NOMO-1 treated with dmso at 0.1 percent for 144 hours (cell line): Measurements from ENCODE around the gene CCNK.

Experiments
- DNase-seq: peaks from one replicate; lab custom pipeline; 2025; ENCODE audit not compliant: unreplicated experiment; lab: John Stamatoyannopoulos, UW

CCNK gene

GRCh38 chr14:99506276-99506675, 25.1 kb downstream of the CCNK start:
- DNase-seq: no peak

DNA sequence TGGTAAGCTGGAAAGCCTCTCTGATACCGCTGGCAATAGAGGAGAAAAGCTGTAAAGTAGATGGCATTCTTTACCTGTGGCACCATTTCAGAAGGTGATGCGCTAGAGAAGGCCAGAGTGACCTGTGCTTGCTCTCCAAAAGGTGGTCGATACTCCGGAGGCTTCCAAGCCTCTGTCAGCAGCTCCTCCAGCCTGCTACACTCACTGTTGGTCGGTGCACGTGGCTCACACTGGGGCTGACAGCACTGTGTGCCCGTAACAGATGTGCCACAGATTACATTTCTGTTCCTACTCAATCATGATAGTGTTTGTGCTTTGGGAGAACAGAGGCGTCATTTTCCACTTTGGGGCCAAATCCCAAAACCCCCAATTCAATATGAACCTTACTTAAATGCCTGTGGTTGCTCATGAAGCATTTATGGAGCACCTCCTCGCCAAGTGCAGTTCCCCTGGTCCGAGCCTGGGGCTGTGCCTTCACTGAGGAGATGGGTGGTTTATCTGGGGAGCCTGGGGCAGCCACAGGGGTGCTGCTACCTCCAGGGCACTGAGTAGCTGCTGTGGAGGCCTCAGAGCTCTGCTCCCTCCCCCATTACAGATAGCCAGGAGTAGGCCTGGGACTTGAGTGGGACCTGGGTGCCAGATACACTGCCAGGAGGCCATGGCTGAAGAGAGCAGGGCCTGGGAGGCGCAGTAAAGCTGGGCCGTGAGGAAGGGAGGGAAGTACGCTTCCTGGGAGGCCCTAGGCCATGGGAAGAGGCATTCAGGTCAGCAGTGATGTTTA, 26.8 kb downstream of the CCNK start:
- DNase-seq: no peak

GRCh38 chr14:99508896-99509629, 27.9 kb downstream of the CCNK start:
- no peak for DNase-seq

GRCh38 chr14:99509871-99510555, 28.8 kb downstream of the CCNK start:
- DNase-seq: no peak

DNA sequence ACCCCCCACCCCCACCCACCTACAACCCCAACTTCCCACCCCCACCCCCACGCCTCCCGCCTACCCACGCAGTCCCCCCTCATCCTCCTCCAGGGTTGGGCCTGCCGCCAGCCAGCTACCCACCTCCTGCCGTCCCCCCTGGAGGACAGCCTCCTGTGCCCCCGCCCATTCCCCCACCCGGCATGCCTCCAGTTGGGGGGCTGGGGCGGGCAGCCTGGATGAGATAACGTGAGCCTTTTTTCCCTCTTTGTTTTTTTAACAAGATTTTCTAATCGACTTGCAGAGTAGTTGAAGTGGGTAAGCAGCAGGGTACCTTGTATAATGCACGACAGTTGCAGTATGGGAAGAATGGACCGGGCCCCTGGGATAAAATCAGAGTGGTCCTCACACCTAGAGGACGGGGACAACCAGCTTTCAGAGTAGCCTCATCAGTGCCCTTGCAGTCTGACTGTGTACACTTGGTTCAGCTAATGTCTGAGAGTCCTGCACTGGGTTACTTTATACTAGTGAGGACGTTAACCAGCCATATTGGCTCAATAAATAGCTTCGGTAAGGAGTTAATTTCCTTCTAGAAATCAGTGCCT, 29.4 kb downstream of the CCNK start:
- DNase-seq: no peak

DNA sequence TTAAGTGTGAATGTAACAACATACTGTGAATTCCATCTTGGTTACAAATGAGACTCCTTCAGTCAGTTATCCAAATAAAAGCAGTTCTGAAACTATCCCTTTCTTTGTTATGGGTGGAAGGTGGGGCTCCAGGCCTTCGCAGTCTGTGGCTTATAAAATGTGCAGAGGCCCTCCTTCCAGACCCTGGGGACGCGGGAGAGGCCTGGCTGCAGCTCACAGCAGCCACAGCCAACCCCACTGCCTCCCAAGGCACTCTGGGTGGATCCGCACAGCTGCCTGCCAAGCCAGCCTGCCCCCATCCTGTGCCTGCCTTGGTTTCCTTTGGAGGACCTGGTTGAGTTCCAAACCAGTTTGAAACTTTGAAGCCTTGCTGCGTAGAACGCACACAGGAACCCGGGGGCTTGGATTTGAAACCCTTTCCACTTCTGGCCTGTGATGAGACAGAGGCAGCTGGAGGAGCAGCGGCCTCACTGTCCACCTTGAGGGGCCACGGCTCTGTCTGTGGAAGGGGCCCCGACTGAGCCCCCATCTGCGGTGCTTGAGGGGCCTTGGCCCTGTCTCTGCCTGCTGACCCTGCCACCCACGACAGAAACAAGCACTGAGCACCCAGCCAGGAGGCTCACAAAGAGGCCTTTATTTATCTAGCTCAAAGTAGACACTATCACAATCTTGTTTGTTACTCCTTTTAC, 30.4 kb downstream of the CCNK start:
- no peak for DNase-seq

DNA sequence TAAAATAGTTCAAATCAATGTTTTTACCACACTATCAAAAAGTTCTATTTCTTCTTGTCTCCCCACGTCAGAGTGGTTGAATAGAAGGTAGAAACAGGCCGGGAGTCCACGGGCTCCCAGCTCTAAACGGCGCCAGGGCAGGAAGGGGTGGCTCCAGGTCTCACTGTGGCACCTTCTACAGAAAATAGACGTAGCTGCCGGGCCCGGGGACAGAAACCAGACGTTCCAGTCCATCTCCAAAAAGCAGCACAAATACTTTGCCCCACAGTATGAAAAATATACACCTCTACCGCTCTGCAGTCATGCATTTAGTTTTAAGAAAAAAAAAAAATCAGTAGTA, 30.9 kb downstream of the CCNK start:
- no peak for DNase-seq

GRCh38 chr14:99512571-99513182, 31.5 kb downstream of the CCNK start:
- DNase-seq: no peak

DNA sequence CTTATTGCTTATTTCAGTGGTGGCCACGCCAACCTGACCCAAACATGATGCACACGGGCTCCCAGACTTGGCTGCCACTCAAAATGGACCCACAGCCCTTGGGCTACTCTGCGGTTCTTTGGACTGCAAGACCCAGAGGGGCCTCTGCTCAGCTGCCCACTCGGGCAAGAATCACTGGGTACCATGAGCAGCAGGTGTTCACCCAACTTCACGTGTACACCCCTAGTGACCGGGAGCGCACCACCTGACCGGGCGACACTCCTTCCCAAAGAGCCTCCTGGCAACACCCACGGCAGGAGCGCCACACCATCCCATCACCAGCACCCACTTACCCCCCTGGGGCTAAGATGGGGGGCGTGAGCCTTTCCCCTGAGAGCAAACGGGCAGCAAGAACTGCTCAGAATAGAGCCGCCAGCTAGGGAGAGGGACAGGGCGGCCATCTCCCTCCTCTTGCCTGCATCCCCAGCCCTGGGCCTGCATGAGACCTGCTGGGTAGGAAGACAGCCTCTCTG, 32.0 kb downstream of the CCNK start:
- no peak for DNase-seq

GRCh38 chr14:99513946-99514551, 32.8 kb downstream of the CCNK start:
- DNase-seq: no peak

DNA sequence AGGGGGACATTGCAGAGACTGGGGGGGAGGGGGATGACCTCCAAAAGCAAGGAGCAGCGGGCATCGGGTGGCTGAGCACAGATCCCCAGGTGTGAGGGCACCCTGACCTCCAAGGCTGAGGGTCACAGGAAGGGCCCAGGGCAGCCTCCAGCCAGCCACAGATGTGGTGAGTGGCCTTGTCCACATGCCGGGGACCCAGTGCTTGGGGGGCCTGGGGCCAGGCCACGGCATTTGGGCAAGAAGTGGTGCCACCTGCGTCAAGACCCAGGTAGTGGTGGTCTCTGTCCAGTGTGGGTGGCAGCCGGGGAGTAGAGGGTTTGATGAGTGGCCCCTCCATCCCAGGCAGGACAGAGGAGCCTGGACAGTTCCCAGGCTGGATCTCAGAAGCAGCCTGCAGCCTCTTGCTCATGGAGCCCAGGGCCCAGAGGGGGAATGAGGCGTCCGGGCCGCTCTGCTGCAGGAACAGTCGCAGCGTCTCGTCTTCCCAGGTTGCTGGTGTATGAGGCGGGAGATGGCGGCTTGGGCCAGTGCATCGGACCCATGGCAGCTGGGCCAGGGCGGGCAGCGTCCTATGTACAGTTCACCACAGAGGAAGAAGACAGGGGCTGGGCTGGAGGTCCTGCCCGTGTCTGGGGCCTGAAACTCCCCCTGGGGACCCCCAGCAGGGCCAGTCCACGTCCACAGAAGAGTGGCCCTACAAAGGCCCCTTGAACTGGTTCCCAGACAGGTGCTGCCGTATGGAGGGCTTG, 33.5 kb downstream of the CCNK start:
- DNase-seq: no peak

DNA sequence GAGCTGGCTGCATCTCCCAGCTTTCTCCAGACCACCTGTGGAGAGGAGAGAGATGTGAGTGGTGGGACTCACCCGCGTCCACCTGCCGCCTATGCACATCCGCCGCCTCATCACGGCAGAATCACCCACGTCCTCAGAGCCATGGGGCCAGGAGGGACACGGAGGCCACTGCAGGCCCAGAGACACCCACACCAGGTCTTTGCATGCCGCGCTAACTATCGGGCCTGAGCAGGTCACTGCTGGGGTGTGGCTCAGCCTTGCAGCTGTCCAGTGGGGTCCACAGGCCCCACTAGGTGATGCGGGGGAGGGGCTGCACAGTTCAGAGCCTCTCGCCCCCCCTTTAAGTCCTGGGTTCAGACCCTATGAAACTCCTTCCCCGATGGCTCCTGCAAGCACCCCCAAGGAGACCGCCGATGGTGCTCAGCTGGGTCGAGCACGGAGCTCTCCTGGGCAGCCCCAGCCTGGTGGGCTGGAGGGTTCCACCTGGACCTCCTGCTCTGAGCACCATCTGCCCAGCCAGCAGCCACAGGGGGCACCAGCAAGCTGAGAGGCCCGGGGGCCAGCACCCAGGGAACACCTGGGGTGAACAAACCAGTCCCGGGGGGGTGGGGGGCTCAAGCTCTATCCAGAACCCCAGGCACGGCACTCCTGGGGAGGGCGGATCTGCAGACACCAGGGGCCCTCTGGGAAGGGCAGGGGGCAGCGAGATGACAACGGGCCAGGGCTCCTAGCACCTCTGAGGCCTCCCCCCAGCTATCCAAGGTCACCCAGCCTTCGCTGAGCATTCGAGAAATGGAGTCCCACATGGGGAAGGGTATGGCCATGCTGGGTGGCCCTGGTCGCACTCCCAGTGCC, 34.3 kb downstream of the CCNK start:
- DNase-seq: no peak

GRCh38 chr14:99516156-99516870, 35.1 kb downstream of the CCNK start:
- no peak for DNase-seq

GRCh38 chr14:99516871-99517642, 35.8 kb downstream of the CCNK start:
- DNase-seq: no peak

GRCh38 chr14:99517643-99518381, 36.6 kb downstream of the CCNK start:
- DNase-seq: no peak
